Hematopoietic multipotent progenitor cell treated with erythropoietin and hydrocortisone succinate and interleukin-3 and kit ligand, for 4 days (in vitro differentiated cells): ENCODE data around the gene CREBRF.
"Not testable (repeated sequence)": the region's sequence is repeated elsewhere in the genome, so short reads cannot be mapped to it uniquely, and the experiment has no call there.

Source experiments
- DNase-seq: peaks from one replicate; pipeline ENCODE4 v3.0.0-alpha.2; 2015

The CREBRF gene

GRCh38 chr5:173091981-173092380, 35.8 kb downstream of the CREBRF start:
- no peak for DNase-seq

GRCh38 chr5:173093606-173094005, 37.5 kb downstream of the CREBRF start:
- no peak for DNase-seq

DNA sequence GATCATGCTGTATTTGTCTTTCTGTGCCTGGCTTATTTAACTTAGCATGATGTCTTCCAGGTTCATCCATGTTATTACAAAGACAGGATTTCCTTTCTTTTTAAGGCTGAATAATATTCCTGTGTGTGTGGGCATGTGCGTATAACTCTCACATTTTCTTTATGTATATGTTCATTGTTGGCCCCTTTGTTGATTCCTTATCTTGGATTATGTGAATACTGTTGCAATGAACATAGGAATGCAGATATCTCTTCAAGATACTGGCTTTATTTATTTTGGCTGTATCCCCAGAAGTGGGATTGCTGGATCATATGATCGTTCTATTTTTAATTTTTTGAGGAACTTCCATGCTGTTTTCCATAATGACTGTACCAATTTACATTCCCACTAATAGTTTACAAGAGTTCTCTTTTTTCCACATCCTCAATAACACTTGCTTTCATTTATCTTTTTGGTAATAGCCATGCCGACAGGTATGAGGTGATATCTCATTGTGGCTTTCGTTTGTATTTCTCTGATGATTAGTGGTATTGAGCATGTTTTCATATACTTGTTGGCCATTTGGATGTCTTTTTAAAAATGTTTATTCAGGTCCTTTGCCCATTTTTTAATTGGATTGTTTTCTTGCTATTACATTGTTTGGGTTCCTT, 38.0 kb downstream of the CREBRF start:
- no peak for DNase-seq

DNA sequence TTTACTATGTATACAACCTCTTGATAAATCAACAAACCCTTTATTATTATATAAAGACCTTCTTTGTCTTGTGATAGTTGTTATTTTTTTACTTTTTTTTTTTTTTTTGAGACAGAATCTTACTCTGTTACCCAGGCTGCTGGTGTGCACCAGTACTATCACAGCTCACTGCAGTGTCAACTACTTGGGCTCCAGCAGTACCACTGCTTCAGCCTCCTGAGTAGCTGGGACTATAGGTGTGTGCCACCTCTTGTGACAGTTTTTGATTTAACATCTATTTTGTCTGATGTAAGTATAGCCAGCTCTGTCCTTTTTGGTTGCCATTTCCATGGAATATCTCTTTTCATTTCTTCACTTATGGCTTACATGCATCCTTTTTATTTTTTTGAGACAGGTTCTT, 42.6 kb downstream of the CREBRF start:
- no peak for DNase-seq

DNA sequence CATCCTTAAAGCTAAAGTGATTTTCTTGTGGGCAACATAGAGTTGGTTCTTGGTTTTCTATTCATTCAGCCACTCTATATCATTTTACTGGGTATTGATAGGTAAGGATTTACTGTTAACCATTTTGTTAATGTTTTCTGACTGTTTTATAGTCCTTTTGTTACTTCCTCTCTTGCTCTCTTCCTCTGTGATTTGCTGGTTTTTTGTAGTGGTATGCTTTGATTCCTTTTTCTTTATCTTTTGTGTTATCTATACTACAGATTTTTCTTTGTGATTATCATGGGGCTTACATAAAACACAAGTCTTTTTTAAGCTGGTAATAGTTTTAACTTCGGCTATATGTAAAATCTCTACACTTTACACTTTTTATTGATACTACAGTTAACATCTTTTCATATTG, 43.3 kb downstream of the CREBRF start:
- DNase-seq = peak; percentile 9

DNA sequence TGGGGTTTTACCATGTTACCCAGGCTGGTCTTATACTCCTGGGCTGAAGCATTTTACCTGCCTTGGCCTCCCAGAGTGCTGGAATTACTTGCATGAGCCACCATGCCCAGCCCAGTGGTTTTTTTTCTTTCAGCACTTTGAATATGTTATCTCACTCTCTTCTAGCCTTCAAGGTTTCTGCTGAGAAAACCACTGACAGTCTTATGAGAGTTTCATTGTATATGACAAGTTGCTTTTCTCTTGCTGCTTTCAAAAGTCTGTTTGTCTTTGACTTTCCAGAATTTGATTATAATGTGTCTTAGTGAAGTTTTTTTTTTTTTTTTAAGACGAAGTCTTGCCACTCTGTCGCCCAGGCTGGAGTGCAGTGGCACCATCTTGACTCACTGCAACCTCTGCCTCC, 45.1 kb downstream of the CREBRF start:
- no peak for DNase-seq

- DNase-seq = no peak
Measured at GRCh38 chr5:173103411-173103810, 47.3 kb downstream of the CREBRF start.

GRCh38 chr5:173108914-173109313, 52.8 kb downstream of the CREBRF start:
- no peak for DNase-seq

DNA sequence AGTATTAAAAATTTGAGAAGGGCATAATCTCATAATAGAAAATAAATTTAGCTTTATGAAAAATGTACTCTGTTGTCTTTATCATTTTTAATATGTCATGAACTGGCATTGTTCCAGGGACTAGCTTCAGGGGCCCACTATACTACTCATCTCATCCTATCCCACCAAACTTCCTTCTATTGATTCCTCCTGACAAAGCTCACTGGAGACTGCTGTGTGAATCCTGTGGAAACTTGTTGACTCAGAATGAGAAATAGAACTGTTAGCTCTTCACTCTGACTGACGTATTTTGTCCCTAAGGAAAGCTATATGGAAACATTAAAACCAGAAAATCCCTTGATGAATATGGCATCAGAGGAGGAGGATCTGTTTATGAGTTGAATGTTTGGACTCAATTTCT, 58.4 kb downstream of the CREBRF start:
- DNase-seq = no peak

GRCh38 chr5:173119719-173120118, 63.6 kb downstream of the CREBRF start:
- no peak for DNase-seq

DNA sequence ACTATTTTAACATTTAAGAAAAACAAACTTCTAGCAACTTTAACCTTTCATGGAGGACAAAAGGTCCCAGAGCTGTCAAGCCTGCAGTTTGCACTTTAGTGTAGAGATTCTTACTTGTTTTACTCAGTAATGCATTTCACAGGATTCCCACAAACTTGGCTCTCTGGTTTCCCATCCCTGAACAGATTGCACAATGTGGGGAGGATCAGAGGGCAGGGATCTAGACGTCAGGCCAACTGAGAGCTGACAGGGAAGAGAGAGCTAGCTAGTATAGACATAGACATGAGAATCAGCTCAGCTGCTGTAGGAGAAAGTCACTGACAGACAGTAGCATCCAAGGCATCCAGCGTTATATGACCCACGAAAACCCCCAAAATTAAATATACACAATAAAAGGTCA, 67.3 kb downstream of the CREBRF start:
- DNase-seq = no peak

- not testable (repeated sequence) for DNase-seq
Measured at GRCh38 chr5:173132166-173132565, 76.0 kb downstream of the CREBRF start.

- DNase-seq = no peak
Measured at GRCh38 chr5:173138707-173139106, 82.6 kb downstream of the CREBRF start.

- DNase-seq = no peak
Measured at GRCh38 chr5:173139631-173140030, 83.5 kb downstream of the CREBRF start.

- no peak for DNase-seq
Measured at GRCh38 chr5:173140769-173141168, 84.6 kb downstream of the CREBRF start.

DNA sequence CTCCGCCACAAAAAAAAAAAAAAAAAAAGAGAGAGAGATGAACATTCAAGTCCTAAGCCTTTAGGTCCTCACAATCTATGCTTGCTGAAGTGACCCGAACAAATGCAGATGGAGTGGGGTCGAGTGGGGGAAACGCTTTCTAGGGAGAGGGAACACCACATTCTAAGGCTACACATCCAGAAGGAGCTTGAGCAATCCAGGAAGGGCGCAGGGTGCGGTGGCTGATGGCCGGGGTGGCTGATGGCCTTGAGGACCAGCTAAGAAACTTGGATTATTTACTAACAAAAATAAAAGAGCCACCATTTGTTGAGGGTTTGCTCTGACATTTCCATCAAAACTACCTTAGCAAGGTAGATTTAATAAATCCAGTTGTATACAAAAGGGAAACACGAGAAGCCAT, 87.4 kb downstream of the CREBRF start:
- no peak for DNase-seq

DNA sequence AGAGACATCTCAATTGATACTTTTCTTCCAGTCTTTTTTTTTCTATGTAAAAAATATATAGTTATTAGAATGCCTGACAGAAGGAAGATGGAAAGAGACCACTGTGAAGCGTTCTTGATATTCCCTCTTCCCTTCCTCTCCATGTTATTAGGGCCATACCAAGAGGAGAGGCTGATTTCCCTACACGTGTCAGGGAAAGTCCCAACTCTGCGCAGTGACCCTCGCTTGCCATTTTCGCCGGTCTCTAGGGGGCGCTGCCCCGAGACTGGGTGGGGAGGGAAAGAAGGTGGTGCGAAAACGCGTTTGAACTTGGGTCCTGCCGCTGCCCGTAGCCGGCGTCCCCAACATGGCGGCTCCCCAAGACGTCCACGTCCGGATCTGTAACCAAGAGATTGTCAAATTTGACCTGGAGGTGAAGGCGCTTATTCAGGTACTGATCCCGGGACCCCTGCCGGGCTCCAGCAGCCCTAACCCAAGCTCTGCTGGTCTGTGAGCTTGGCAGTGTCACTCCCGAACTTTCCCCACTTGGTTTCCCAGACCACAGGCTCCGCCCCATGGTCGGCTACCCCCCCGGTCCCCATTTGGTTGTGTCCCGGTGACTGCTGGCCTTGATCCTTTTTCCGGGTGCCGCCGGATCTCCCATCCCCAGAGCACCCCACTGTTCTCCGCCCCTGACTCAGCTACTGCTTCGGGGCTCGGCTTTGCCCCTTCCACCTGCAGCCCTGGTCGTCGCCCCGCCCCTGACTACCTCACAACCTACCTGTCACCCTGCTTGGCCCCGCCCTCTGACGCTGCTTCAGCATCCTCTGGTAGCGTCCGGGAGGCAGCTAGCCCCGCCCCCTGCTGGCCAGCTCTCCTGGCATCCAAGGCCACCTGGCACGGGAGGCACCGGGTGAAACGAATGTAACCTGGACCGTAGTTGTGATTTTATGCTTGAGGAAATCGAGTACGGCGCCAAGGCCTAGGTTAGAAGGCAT, 88.3 kb downstream of the CREBRF start, which contains the start of gene BNIP1:
Gene BNIP1 (plus strand): TSS at position 332 of the 977 bp plus-strand sequence. CDS start 15 bp downstream, at position 347.
- DNase-seq = peak; percentile 97

- DNase-seq = no peak
Measured at GRCh38 chr5:173148354-173148753, 92.2 kb downstream of the CREBRF start.

DNA sequence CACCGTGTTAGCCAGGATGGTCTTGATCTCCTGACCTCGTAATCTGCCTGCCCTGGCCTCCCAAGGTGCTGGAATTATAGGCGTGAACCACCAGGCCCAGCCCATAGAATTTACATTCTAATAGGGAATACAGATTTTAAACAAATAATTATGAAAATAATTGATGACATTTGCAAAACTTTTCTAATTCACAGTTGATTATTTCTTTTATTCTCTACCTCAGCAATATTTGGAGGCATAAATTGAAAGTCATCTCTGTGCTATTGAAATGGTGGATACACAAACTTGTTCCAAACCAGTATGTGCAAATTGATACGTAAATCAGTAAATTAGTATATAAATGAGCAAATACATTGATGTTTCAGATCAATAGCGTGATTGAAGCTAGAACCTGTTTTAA, 96.4 kb downstream of the CREBRF start:
- DNase-seq = no peak

- DNase-seq = no peak
Measured at GRCh38 chr5:173153842-173154241, 97.7 kb downstream of the CREBRF start.

GRCh38 chr5:173154619-173155018, 98.5 kb downstream of the CREBRF start:
- DNase-seq = not testable (repeated sequence)

GRCh38 chr5:173155912-173156311, 99.8 kb downstream of the CREBRF start:
- DNase-seq = no peak

DNA sequence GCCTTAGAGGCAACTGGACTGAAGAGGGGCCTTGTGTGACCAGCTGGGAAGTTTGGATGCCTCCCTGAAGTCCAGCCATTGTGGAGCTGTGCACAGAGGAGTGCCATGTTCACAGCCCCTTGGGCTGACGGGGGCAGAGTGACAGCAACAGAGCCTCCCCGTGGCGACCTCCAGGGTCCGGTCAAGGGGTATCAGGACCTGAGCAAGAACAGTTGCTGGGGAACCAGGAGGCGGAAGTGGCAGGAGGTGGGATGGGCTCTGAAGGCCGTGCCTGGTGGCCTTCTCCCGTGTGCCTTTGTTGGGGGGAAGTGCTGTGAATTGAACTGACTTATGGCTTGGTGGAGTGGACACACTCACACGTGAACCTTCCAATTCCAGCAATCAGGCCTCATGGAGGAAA, 102.2 kb downstream of the CREBRF start:
- DNase-seq = no peak

DNA sequence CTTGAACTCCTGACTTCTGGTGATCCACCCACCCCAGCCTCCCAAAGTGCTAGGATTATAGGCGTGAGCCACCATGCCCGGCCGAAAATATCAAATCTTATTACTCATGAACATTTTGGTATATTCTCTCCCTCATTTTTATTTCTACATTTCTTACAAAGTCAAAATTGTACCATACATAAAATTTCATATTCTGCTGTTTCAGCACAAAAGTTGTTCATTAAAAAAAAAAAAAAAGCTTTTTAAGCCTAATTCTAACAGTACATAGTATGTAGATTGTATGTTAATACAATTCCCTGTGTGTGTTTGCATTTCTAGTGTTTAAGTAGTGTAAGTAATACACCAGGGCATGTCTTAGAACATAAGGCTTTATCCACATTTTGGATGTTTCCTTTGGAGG, 103.1 kb downstream of the CREBRF start:
- no peak for DNase-seq
